Adrenal gland (tissue), 5 donors: Measurements from ENCODE around the gene C11orf68.

Experiments used
- POLR2A ChIP-seq, 2 donors: fragments of 450-650 bp; IDR thresholded peaks; one replicate each; pipeline ENCODE4 v1.6.1; 2017; ENCODE audit warnings: antibody characterized with exemption in 2 of 2, mild to moderate bottlenecking in 2 of 2, moderate library complexity in 1 of 2
- TF ChIP-seq, protein P1 (sequence below), 6 experiments: fragments of 450-650 bp in 4 of 6; fragments of 200-600 bp in 2 of 6; sonication (generic) in 1 of 6; IDR thresholded peaks; 1 replicate in 5 of 6; 2 replicates in 1 of 6; pipeline versions ENCODE4 v1.5.1 to v1.8.0; 2016 to 2021; ENCODE audit warnings: antibody characterized with exemption in 6 of 6, mild to moderate bottlenecking in 2 of 6, moderate library complexity in 1 of 6
- donor health status: DM: no; HTN: no; CAD: no.

DNA sequence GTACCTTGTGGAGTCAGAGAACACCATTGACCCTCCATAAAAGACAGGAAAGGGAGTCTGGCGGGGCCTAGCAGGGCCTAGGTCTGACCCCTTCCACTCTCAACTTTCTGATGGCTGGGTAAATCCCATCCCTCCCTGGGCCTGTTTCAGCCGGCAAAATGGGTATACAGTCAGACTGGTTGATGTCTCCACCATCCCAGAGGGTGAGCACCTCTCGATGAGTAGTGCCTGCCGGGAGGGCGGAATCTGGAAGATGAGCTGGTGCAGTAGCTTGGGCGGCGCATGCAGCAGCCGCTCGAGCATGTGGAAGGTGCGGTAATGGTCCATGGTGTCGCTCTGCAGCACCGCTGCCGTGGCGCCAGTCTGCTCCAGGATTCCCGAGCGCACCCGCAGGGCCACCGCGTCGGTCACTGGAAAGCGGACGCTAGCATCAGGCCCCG is 31.1 kb downstream of the C11orf68 start:
- TF ChIP-seq, protein P1, sequence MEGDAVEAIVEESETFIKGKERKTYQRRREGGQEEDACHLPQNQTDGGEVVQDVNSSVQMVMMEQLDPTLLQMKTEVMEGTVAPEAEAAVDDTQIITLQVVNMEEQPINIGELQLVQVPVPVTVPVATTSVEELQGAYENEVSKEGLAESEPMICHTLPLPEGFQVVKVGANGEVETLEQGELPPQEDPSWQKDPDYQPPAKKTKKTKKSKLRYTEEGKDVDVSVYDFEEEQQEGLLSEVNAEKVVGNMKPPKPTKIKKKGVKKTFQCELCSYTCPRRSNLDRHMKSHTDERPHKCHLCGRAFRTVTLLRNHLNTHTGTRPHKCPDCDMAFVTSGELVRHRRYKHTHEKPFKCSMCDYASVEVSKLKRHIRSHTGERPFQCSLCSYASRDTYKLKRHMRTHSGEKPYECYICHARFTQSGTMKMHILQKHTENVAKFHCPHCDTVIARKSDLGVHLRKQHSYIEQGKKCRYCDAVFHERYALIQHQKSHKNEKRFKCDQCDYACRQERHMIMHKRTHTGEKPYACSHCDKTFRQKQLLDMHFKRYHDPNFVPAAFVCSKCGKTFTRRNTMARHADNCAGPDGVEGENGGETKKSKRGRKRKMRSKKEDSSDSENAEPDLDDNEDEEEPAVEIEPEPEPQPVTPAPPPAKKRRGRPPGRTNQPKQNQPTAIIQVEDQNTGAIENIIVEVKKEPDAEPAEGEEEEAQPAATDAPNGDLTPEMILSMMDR (IDR thresholded peaks at IDR 0.05): no peak
- no peak for TF ChIP-seq POLR2A (IDR thresholded peaks at IDR 0.05)
